Astrocyte of the cerebellum (primary cell): ENCODE measurements around the gene NTHL1.

Experiments
- DNase-seq: peaks from one replicate; pipeline ENCODE4 v3.0.0-alpha.2; 2011; ENCODE audit warnings: low read depth
- H3K4me3 ChIP-seq: 2 replicates; pipeline ENCODE4 v1.5.1; 2011; ENCODE audit warnings: mild to moderate bottlenecking, low read depth, low read length, moderate library complexity
- CTCF ChIP-seq: IDR thresholded peaks from 2 replicates; pipeline ENCODE4 v1.5.1; 2012; ENCODE audit warnings: low read length, low read depth, moderate library complexity, mild to moderate bottlenecking; ENCODE audit errors: missing control alignments
- in situ Hi-C: cut with HindIII; loops from 2 replicates; pipeline ENCODE4 v1.10.0; 2017; ENCODE audit warnings: low sequenced_read_pairs

Gene NTHL1

GRCh38 chr16:2001035-2001434, 46.6 kb downstream of the NTHL1 start:
- no peak for TF ChIP-seq CTCF
- in situ Hi-C loops = no loop called here
- H3K4me3 ChIP-seq = no peak overlapping the region
- no peak for DNase-seq

- H3K4me3 ChIP-seq = no peak overlapping the region
- TF ChIP-seq CTCF = no peak
- in situ Hi-C loops = no loop called here
- DNase-seq = no peak
Measured at GRCh38 chr16:1999866-2000514, 47.6 kb downstream of the NTHL1 start.

- no peak for DNase-seq
- H3K4me3 ChIP-seq = no peak overlapping the region
- no peak for TF ChIP-seq CTCF
- in situ Hi-C loops = no loop called here
Measured at GRCh38 chr16:1998852-1999801, 48.5 kb downstream of the NTHL1 start.

GRCh38 chr16:1998360-1998835, 49.2 kb downstream of the NTHL1 start:
- in situ Hi-C loops = no loop called here
- no peak overlapping the region for H3K4me3 ChIP-seq
- TF ChIP-seq CTCF = no peak
- no peak for DNase-seq

- TF ChIP-seq CTCF = no peak
- no peak overlapping the region for H3K4me3 ChIP-seq
- in situ Hi-C loops = no loop called here
- no peak for DNase-seq
Measured at GRCh38 chr16:1997494-1998359, 49.9 kb downstream of the NTHL1 start.

GRCh38 chr16:1993731-1994131, 53.9 kb downstream of the NTHL1 start:
- in situ Hi-C loops = no loop called here
- no peak for DNase-seq
- H3K4me3 ChIP-seq = no peak overlapping the region
- no peak for TF ChIP-seq CTCF
